ENCODE measurements around the gene ZNF581. TPM values are rescaled to one million over a fixed set of nuclear protein-coding genes. Genes with fewer than 3 reads are reported as not detected.

Gene ZNF581
- polyA plus RNA-seq, 1 of the 3 experiments (the other 2 are of a cell fraction), result 24.7 TPM

- H3K9me2 ChIP-seq, result no peaks in the 10 kb centered on the region
- DNase-seq, result peak; percentile 30
- WGBS (ENCODE audit: low lambda C conversion rate), result 96% methylated on average over 72 of the region's 98 CpGs
- H4K20me1 ChIP-seq (ENCODE audit: insufficient read depth), result peaks cover 27% of the 10 kb centered on the region
- no peak overlapping the region for H3K27ac ChIP-seq (ENCODE audit: low read depth in 2 of 2, low read length in 1 of 2)
- H3K27me3 ChIP-seq (ENCODE audit: insufficient read depth), result no peaks in the 10 kb centered on the region
- no peak overlapping the region for H3K4me3 ChIP-seq (ENCODE audit: low read depth in 2 of 2, low read length in 1 of 2)
- ChIA-PET POLR2A (no interaction called here), CTCF (interaction anchor here (1.3 kb wide), 1 partner anchor 17 kb away, joined by 4 read pairs; no protein-coding TSS in a partner anchor)
- no peak overlapping the region for H2AFZ ChIP-seq (ENCODE audit: low read depth)
- H3K4me2 ChIP-seq, result no peak overlapping the region
- peaks cover 10% of the 10 kb centered on the region for H3F3A ChIP-seq (replicated peaks; ENCODE audit: insufficient read depth)
- no peaks in the 10 kb centered on the region for H3K9me3 ChIP-seq
- no peak overlapping the region for H3K9ac ChIP-seq
- H3K79me2 ChIP-seq (ENCODE audit: insufficient read depth), result peaks cover 32% of the 10 kb centered on the region
- TF ChIP-seq CHD2 (IDR thresholded peaks at IDR 0.05; ENCODE audit: low read length, partially characterized antibody), result no peak
- TF ChIP-seq EZH2phosphoT487 (IDR thresholded peaks at IDR 0.05; ENCODE audit: borderline replicate concordance, low read depth), result no peak
- no peak for TF ChIP-seq RFX5 (IDR thresholded peaks at IDR 0.05; ENCODE audit: low read length)
- TF ChIP-seq FOXM1 (IDR thresholded peaks at IDR 0.05; ENCODE audit: low read depth), result no peak
- no peak for TF ChIP-seq MXI1 (IDR thresholded peaks at IDR 0.05; ENCODE audit: low read depth, low read length)
- TF ChIP-seq TCF12 (IDR thresholded peaks at IDR 0.05), result no peak
- no peak for TF ChIP-seq FOSL2 (IDR thresholded peaks at IDR 0.05; ENCODE audit: borderline replicate concordance, low read depth)
- no peak for TF ChIP-seq ELF1 (IDR thresholded peaks at IDR 0.05)
- TF ChIP-seq IRF3 (IDR thresholded peaks at IDR 0.05; ENCODE audit: low read depth, low read length), result no peak
- TF ChIP-seq RAD21 (IDR thresholded peaks at IDR 0.05; ENCODE audit: low read length), result no peak
- TF ChIP-seq TAF1 (IDR thresholded peaks at IDR 0.05; ENCODE audit: borderline replicate concordance, low read depth, low read length), result no peak
- no peak for TF ChIP-seq RCOR1 (IDR thresholded peaks at IDR 0.05; ENCODE audit: low read length)
- TF ChIP-seq FOXJ3 (CRISPR knock-in tag; IDR thresholded peaks at IDR 0.05), result no peak
- TF ChIP-seq MAX (IDR thresholded peaks at IDR 0.05; ENCODE audit: low read depth), result no peak
- no peak for TF ChIP-seq RXRA (IDR thresholded peaks at IDR 0.05; ENCODE audit: borderline replicate concordance, low read depth)
- no peak for TF ChIP-seq TEAD4 (IDR thresholded peaks at IDR 0.05; ENCODE audit: borderline replicate concordance, insufficient read depth)
- no peak for TF ChIP-seq EP300 (IDR thresholded peaks at IDR 0.05; ENCODE audit: borderline replicate concordance in 1 of 2, low read depth in 1 of 2, low read length in 1 of 2)
- TF ChIP-seq MEF2A (IDR thresholded peaks at IDR 0.05; ENCODE audit: borderline replicate concordance, low read depth), result no peak
- H3K36me3 ChIP-seq (replicated peaks in 1 of 2; ENCODE audit: control insufficient read depth in 1 of 2, insufficient read depth in 2 of 2, low read length in 1 of 2), result peaks cover 4 to 33% of the 10 kb centered on the region in 2 experiments
- no peaks in the 10 kb centered on the region; a peak in 1 of 4 replicates for H3K4me1 ChIP-seq (ENCODE audit: control insufficient read depth in 1 of 2, insufficient read depth in 2 of 2, low read depth in 1 of 2, low read length in 1 of 2)
Observed at GRCh38 chr19:55614711-55615542, 28.5 kb upstream of the ZNF581 start.

Data from SK-N-SH (cell line).